ENCODE data around the gene OXCT2. TPM values are rescaled to one million over a fixed set of nuclear protein-coding genes. Genes with fewer than 3 reads are reported as not detected.
"Not testable (repeated sequence)": the region's sequence is repeated elsewhere in the genome, so short reads cannot be mapped to it uniquely, and the experiment has no call there.

OXCT2 gene
- total RNA-seq, 1 donor from 2014 or later, result 1.2 TPM

GRCh38 chr1:39764512-39764911 lies 6.6 kb downstream of the OXCT2 start:
- POLR2A ChIA-PET; DNase-seq; ATAC-seq (ENCODE audit: low read depth); intact Hi-C loops (cut with micrococcal nuclease); H3K9me3 Mint-ChIP-seq; H3K27me3 Mint-ChIP-seq; CTCF ChIA-PET; H3K27ac Mint-ChIP-seq; H3K4me1 Mint-ChIP-seq; H3K4me3 Mint-ChIP-seq: not testable (repeated sequence)
- peaks cover 17% of the 10 kb centered on the region for H3K36me3 Mint-ChIP-seq (ENCODE audit: low read depth)

DNA sequence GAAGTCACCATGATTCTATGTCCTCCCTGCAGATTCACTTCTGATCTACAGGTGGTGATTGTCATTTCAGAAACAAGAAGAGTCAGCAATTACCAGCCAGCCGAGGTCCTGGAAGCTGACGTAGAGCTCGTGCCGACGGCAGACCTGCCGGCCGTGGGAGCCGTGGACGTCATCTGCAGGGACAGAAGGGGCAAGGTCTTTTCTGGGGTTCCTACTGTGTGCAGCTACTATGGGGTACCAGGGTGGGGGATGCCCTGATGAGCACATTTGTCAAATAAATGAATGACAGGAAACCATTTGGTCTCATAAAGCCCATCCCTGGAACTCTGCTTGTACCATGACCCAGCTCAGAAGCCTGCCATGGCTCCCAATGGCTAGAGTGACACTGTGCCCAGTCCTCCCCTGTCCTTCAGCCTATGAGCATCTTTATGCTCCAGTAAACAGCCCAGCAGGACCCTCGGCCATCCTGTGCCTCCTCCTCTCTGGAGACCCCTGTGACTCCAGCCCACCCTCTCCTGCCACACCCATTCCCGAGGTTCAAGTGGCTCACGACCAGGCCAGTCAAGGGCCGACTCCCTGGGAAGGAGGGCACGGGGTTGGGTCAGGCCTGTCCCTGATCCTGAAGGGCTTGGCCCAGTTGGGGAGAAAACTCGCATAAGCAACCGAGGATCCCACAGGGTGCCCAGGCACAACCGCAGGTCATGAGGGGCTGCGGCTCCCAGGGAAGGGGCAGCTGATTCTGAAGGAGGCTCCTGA lies 7.4 kb downstream of the OXCT2 start:
- CTCF ChIA-PET; H3K4me1 Mint-ChIP-seq; H3K27ac Mint-ChIP-seq; H3K4me3 Mint-ChIP-seq; POLR2A ChIA-PET; H3K27me3 Mint-ChIP-seq; DNase-seq; H3K9me3 Mint-ChIP-seq; ATAC-seq (ENCODE audit: low read depth); intact Hi-C loops (cut with micrococcal nuclease): not testable (repeated sequence)
- peaks cover 24% of the 10 kb centered on the region for H3K36me3 Mint-ChIP-seq (ENCODE audit: low read depth)

DNA sequence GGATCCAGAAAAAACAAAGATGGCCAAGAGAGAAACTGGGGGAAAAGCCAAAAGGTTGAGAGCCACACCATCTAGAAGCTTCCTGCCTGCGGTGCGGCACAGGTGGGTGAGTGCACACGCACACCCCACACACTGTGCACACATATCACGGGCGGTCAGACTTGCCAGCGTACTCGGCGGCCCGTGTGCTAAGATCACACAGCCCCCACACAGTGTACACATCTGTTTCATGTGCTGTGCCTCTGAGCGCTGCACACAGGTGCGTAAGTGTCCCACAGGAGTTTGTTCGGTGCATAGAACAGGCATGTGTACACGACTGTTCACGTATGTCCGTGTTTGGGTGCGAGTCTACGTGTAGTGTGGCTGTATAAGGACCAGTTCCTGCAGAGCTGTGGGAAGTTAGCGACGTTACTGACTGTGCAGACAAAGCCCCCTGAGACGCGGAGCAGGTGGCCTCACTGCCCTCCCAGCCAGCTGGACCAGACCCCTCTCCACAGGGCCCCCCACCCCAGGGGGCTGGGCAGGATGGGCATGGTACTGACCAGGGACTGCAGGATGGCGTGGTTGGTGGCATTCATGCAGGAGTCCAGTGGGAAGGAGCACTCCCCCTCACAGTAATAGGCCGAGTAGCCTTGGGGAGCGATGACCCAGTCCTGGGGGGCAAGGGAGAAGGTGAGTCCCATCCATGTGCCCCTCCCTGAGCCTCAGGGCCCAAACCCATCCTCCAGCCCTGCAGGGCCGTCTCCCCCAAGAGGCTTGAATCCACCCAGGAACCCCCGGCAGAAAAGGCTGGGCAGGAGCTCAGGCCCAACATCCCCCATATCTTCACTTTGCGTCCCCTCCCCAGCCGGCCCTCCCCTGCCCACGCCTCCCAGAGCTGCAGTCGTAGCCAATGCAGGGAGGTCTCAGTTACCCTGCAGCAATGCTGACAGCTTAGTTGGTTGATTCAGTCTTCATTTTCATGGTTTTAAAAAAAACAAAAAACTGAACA lies 8.3 kb downstream of the OXCT2 start:
- POLR2A ChIA-PET, result no interaction called here
- no peak overlapping the region for H3K27ac Mint-ChIP-seq

GRCh38 chr1:39761557-39762260 lies 9.4 kb downstream of the OXCT2 start:
- no peak for ATAC-seq (ENCODE audit: low read depth)
- ChIA-PET POLR2A (no interaction called here), CTCF (no interaction called here)
- no peak for DNase-seq
- Mint-ChIP-seq H3K36me3 (ENCODE audit: low read depth) (peaks cover 43% of the 10 kb centered on the region), H3K27me3 (no peaks in the 10 kb centered on the region), H3K4me3 (no peak overlapping the region), H3K4me1 (no peaks in the 10 kb centered on the region), H3K9me3 (no peaks in the 10 kb centered on the region), H3K27ac (no peak overlapping the region)
- intact Hi-C loops (cut with micrococcal nuclease), result no loop called here
- TF ChIP-seq CTCF (IDR thresholded peaks at IDR 0.05), result no peak

More for the DNA sequence above, 8.3 kb downstream of the OXCT2 start:
- no peak for DNase-seq
- Mint-ChIP-seq H3K4me1 (no peaks in the 10 kb centered on the region), H3K36me3 (ENCODE audit: low read depth) (peaks cover 32% of the 10 kb centered on the region), H3K9me3 (no peaks in the 10 kb centered on the region), H3K27me3 (no peaks in the 10 kb centered on the region), H3K4me3 (no peak overlapping the region)
- no peak for TF ChIP-seq CTCF (IDR thresholded peaks at IDR 0.05)
- CTCF ChIA-PET, result no interaction called here
- intact Hi-C loops (cut with micrococcal nuclease), result no loop called here
- ATAC-seq (ENCODE audit: low read depth), result no peak

- no peaks in the 10 kb centered on the region for H3K4me1 Mint-ChIP-seq
- H3K4me3 Mint-ChIP-seq, result no peak overlapping the region
- ATAC-seq (ENCODE audit: low read depth) (no peak), DNase-seq (no peak)
- intact Hi-C loops (cut with micrococcal nuclease), result no loop called here
- no peaks in the 10 kb centered on the region for H3K27me3 Mint-ChIP-seq
- H3K36me3 Mint-ChIP-seq (ENCODE audit: low read depth), result peaks cover 48% of the 10 kb centered on the region
- TF ChIP-seq CTCF (IDR thresholded peaks at IDR 0.05), result no peak
- H3K9me3 Mint-ChIP-seq, result no peaks in the 10 kb centered on the region
- ChIA-PET CTCF (no interaction called here), POLR2A (no interaction called here)
- H3K27ac Mint-ChIP-seq, result no peak overlapping the region
These were observed 10.1 kb downstream of the OXCT2 start for GRCh38 chr1:39761016-39761415.

Data from activated B cell treated with CpG ODN at 0.5 μM for 24 hours (primary cell).